ENCODE results near the gene NTMT2.

The NTMT2 gene

GRCh38 chr1:170205301-170205700, 59.5 kb downstream of the NTMT2 start:
- no peak for DNase-seq (ENCODE audit: low read depth in 1 of 2, low spot score in 1 of 2)

- DNase-seq (ENCODE audit: low read depth in 1 of 2, low spot score in 1 of 2): no peak
Observed at GRCh38 chr1:170209125-170209524, 63.4 kb downstream of the NTMT2 start.

- DNase-seq (ENCODE audit: low read depth in 1 of 2, low spot score in 1 of 2): no peak
Observed at GRCh38 chr1:170210142-170210541, 64.4 kb downstream of the NTMT2 start.

GRCh38 chr1:170213596-170213995, 67.8 kb downstream of the NTMT2 start:
- DNase-seq (ENCODE audit: low read depth in 1 of 2, low spot score in 1 of 2): no peak

- no peak for DNase-seq (ENCODE audit: low read depth in 1 of 2, low spot score in 1 of 2)
Observed at GRCh38 chr1:170214117-170215032, 68.6 kb downstream of the NTMT2 start.

- no peak for DNase-seq (ENCODE audit: low read depth in 1 of 2, low spot score in 1 of 2)
Observed at GRCh38 chr1:170215072-170215885, 69.5 kb downstream of the NTMT2 start.

- no peak for DNase-seq (ENCODE audit: low read depth in 1 of 2, low spot score in 1 of 2)
Observed at GRCh38 chr1:170217517-170218256, 71.9 kb downstream of the NTMT2 start.

GRCh38 chr1:170218257-170218650, 72.5 kb downstream of the NTMT2 start:
- no peak for DNase-seq (ENCODE audit: low read depth in 1 of 2, low spot score in 1 of 2)

All from activated T-helper 1 cell treated with anti-CD3 and anti-CD28 coated beads, Interleukin-2, amount 50 U/mL, for 16 hours (primary cell).